Ishikawa (cell line): ENCODE data around the gene ADSL.

Experiments used
- CREB1 ChIP-seq: IDR thresholded peaks from 2 replicates; pipeline ENCODE4 v1.6.1; 2012; ENCODE audit warnings: low read depth
- EGR1 ChIP-seq: IDR thresholded peaks from 2 replicates; pipeline ENCODE4 v1.6.1; 2012
- FOXM1 ChIP-seq: IDR thresholded peaks from 2 replicates; pipeline ENCODE4 v1.6.1; 2012; ENCODE audit warnings: low read depth, borderline replicate concordance
- NFIC ChIP-seq: IDR thresholded peaks from 2 replicates; pipeline ENCODE4 v1.6.1; 2012
- TF ChIP-seq, protein P1 (sequence below): IDR thresholded peaks from 2 replicates; pipeline ENCODE4 v1.6.1; 2012

DNA sequence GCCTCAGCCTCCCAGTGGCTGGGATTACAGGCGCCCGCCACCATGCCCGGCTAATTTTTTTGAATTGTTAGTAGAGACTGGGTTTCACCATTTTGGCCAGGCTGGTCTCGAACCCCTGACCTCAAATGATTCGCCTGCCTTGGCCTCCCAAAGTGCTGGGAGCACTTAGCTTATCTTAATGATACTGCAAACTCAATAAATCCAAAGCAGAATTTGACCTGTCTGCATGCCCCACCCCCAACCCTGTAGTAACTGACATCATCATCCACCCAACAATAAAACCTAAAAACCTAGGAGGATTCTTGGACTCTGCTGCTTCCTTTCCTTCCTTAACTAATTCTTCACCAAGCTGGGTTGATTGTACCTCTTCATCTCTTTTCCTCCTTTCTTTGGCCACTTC, 6.3 kb upstream of the ADSL start:
- no peak for TF ChIP-seq FOXM1
- TF ChIP-seq, protein P1, sequence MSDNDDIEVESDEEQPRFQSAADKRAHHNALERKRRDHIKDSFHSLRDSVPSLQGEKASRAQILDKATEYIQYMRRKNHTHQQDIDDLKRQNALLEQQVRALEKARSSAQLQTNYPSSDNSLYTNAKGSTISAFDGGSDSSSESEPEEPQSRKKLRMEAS: no peak
- TF ChIP-seq NFIC: no peak
- TF ChIP-seq EGR1: no peak
- TF ChIP-seq CREB1: no peak
